GM21367 (cell line): Measurements from ENCODE around the gene MBL2.

Source experiments
- ATAC-seq: cut with Tn5 transposase; IDR thresholded peaks from one replicate; pipeline ENCODE4 v1.9.1; 2021; ENCODE audit not compliant: unreplicated experiment

Gene MBL2

DNA sequence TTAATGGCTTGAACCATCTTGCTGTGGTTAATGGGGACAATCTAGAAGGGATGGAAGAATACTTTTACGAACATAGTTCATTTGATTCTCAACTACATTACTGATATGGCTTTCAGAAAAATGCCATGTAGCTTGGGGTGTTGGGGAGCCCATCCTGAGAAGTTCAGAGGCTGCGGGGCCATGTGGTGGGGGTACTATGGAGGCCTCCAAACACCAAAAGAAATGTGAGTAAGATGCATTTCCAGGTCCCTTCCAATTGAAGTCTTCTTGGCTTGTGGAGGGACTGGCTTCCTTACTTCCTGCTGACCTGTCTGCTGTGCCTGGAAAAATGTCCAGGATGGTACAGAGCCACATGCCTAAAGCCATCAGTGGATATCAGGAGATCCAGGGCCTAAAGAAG, 1.6 kb upstream of the MBL2 start:
- ATAC-seq = no peak

DNA sequence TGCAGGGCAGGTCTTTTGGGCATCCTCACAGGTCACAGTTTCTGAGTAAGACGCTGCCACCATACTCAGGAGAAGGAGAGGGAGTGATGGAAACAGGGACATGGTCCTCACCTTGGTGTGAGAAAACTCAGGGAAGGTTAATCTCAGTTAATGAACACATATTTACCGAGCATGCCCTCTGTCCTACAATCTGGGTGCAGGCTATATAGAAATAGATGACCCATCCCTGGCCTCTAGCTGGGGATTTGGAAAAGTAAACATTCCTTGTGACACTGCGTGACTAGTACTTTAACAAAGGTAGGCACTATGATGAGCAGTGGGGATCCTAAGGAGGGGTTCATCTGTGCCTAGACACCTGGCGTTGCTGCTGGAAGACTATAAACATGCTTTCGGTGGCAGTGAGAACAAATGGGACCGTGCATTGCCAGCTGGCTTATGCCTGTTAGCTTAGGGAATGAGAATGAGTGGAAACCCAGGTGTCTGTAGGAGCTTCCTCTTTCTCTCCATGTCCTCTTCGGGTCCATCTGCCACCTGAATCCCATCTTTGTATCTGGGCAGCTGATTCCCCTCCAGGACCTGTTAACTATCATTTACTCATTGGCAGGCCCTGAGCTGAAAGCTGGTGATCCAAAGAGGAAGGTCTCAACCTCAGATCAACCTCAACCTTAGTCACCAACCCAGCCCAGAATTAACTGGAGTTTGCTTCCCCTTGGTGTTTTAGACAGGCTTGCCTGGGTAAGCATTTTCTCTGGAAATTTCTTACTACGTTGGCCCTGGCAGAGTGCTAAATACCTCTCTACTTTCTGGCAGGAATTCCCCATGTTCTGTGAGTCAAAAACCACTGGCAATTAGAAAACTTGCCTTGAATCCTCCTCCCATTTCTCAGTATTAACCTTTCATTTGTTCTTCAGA, 794 bp downstream of the MBL2 start:
- ATAC-seq = no peak

DNA sequence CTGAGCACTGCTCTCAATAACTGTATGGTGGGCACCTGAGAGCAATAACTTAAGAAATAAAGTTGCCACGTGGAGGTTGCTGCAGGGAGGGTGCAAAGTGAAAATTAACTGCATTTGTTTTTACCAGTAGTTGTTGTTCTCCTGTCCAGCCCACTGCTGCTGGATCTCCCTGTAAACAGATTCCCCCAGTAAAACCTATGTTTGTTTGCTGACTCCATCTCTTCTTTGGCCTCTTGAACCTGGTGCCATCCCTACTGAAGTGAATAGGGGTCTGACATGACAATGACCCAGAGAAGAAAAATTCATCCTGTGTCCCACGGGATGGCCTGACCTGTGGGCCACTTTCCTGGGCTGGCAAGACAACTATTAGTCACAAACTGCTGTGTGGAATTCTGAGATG, 1.7 kb downstream of the MBL2 start:
- ATAC-seq = no peak

DNA sequence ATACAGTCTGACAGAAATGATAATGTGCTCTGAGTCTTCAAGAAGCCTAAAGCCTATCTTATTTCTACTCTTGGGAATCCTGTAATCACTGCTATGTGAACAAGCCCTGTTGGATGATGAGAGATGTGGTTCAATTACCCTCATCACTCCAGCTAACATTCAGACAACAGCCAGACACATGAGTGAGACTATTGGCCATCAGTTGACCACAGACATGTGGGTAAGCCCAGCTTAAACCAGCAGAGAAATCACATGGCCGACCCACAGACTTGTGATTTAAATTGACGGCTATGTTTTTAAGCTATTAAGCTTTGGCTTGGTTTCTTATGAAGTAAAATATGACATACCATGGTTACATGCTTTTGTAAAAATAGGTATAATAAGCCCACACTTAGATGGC, 2.6 kb downstream of the MBL2 start:
- ATAC-seq = no peak

DNA sequence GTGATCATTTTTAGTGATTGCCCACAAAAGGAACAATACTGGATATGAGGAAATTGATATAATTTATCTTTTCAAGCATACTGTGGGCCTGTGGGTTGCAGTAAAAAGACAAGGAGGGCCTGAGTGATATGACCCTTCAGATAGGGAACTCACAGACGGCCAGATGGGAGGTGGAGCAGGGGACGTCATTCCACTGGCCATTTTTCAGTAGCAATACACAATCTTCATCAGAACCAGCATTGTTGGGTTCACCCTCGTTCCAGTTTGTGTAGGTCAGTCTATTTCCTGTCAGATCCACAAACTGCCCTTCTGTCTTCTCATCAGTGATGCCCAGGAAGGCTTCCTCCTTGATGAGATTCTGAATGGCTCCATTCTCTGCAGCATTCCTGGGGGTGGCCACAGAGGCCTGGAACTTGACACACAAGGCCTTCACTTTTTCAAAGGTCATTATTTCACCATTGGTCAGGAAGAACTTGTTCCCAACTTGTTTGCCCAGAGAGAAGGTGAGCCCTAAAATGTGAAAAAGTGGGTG, 4.5 kb downstream of the MBL2 start:
- ATAC-seq = no peak

DNA sequence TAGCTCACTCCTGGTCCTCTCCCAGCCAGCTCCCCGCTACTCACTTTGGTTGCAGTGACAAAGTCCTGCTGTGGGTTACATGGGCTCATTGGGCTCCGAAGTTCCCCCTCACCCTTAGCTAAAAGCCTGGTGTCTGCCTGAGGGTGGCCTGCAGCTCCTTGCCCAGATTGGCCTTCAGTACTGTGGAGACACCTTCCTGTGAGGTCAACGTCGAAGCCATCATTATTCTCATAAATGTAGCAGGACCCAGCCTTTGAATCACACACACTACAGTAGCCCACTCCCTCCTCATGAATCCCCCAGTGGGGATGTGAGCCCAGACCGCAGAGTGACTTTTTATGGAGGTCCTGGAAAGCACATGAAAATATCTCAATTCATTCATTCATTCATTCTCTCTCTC, 10.5 kb downstream of the MBL2 start:
- ATAC-seq = no peak

DNA sequence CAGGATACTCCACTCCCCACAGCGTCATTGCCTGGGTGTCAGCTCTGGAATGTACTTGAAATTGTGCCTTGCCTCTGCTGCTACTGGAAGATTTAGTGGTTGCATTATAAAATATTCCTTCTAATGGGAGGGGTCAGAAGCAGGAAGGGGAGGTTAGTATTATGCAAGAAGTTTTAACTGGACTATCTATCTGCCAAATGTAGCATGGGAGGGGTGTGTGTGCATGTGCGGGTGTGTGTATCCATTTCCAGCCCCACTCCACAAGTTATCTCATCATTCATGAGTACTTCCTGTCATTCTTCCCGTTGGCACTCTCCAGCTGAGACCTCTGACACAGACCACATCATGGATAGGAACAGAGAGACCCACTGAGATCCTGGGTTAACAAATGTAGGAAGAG, 13.4 kb downstream of the MBL2 start:
- ATAC-seq = no peak

DNA sequence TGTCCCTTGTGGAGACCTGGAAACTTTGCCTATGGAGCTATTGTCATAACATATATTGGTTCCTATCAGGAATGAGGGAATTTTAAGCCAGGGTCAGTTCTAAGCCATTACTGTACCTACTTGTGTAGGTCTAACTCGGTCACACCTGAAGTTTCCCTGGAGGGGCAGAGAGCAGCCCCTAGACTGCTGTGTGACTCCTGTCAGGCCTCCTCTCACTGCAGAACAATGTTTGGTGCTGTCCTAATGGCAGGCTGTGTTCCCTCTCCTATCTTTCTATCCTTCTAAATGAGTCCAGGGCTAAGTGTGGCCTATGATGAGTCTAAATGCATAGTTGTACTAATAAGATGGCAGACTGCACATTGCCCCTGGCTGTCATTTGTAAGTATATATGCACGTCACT, 14.2 kb downstream of the MBL2 start:
- ATAC-seq = no peak

DNA sequence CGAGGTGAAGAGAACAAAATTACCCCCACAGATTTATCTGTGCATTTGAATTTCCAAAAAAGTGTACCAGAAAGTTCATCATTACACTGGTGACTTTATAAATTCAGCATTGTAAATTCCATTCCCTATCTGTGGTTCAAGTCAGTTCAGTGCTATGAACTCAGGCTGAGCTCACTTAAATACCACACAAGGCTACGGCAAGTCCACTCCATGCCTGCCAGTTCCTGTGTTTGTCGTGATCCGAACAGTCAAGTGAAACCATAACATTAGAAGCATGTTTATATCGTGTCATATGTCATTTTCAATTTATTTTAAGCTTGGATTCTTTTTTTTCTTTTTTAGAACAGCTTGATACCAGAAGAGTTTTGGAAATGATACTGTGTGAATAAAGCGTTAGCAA, 14.8 kb downstream of the MBL2 start:
- ATAC-seq = no peak

DNA sequence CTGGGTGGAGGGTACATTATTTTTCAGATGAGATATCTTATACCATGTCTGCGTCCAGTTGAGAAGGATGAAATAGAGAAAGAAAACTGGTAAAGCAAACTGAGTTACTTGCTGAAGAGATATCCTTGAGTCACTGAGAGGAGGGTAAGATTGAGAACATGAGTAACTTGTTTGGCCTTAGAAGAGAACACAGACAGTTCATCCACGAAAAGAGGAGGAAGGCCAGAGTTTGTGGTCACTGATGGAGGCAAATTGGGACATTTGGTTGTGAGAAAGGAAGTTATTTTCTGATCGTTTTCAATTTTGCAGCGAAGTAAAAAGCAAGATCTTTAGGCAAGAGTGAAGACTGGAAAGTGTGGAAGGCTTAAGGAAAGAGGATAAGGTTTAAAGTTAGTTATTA, 15.6 kb downstream of the MBL2 start:
- no peak for ATAC-seq

DNA sequence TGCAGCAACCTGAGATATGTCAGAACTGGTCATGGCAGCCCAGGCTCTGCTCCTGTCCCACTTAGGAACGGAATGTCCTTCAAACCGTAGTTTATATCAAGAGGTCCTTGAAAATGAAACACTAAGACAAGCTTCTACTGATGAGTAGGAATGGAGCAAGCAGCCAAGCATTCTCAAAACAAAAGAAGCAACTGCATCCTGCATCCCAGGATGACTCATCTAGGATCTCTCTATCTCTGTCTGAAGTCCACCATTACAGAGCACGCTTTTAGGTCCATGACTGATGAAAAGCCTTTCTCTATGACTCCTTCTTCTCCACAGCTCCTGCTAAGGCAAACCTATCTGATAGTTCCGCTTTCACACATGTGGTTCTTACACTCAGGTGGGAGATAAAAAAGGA, 16.3 kb downstream of the MBL2 start:
- no peak for ATAC-seq

DNA sequence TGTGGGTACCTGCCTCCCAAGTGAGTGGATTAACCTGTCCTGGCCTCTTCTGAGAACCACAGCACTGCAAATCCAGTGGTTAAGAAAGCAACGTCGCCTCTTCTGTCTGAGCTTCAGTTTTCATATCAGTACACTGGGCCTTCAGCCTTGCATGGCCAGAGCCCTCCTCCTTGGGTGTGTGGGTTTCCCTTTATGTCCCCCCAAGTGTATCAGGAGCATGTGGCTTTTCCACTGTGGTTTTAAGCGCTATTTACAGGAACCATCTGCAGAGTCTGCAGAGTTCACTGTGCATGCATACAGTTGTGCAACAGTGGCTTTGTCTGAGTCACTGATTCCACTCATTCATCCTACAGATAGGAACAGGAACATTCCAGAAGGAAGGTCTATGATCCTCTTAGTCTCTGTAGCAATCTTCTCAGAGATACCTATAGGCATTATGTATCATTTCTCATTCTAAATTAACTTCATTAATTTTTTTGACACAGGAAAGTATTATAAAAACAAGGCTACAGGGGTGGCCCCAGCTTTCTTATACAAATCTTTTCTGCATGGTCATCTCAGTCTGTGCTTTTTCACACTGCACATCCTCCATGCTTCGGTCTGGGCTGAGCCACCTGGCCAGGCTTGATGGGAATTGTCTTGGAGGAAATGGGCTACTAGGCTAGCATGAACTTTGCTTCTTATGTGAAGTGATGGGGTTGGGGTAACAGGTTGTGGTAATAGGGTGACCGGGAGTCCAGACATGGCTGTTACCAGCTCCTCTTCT, 17.1 kb downstream of the MBL2 start:
- no peak for ATAC-seq

DNA sequence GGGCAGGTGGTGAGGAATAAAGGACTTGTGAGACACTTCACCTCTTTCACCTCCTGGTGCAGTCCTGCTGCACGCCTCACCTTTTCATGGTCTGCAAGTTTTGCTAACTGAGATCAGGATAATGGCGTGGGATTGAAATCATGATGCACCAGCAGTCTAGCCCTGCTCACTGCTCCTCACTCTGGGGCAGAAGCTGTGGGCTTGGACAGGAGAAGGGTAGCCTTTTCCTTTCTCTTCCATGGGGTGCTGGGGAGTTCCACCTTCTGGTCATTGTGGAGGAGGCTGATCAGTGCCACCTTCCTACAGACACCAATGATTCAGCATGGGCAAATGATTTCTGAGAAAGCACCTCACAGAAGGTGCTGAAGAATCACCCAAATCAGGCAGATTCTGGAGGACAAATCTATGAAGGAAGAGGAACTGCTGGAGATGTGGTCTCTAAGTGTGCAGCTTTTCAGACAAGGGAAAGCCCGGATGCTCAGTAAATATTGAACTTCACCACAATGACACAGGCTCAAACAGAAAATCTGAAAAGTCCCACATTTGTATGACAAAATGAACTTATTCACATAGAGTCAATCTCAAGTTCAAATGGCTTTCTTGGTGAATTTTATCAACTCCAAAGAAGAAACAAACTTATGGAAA, 19.7 kb downstream of the MBL2 start:
- ATAC-seq = no peak

DNA sequence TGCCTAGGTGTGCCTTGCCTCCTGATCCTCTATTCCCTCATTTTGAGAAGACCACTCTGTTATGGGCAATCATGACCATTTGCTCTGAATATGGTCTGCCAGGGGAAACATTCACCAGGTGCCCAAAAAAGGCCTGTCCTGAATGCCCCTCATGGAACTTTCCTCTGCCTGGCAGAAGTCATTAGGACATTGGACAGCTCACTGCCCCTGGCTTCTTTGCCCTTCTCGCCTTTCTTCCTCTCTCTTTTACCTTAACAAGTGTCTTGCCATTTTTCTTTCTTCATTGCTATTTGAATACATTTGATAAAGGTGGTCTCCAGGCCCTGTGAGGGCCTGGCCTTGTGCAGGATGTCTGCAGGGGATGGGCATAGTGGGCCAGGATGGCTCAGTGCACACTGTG, 20.3 kb downstream of the MBL2 start:
- ATAC-seq = no peak

DNA sequence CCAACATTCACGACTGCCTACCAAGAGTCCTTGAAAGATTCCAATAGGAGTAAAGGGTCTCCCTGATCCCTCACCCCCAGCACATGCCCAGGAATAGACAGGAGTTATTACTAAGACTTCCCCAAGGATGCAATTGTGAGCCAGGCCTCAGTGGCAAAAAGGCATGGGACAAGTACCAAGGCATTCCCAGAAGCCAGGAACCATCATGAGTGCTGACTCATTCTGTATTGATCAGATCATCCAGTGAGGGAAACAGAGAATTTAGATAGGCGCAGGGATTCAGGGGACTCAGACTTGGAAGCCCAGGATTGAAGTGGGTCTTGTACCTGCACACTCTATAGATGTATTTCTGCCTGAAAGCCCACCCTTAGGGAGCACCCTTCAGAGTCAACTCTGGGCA, 21.2 kb downstream of the MBL2 start:
- ATAC-seq = no peak

DNA sequence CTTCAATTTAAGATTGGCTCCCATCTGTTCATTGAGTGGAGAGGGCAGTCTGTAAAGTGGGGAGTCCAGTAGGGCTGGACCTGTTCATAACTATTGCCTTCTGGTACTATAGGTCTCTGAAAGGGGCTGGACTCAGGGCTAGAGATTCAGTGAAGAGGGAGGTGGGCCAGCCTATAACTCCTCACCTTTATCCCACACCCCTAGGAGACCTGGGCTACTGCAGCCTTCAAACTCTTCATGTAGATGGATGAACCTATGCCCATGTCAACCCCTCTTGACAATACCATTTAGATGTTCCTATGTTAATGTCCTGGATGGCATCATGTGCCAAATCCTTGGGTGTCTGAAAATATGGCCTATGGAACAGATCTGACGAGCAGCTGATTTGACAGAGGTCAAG, 22.0 kb downstream of the MBL2 start:
- ATAC-seq = no peak

DNA sequence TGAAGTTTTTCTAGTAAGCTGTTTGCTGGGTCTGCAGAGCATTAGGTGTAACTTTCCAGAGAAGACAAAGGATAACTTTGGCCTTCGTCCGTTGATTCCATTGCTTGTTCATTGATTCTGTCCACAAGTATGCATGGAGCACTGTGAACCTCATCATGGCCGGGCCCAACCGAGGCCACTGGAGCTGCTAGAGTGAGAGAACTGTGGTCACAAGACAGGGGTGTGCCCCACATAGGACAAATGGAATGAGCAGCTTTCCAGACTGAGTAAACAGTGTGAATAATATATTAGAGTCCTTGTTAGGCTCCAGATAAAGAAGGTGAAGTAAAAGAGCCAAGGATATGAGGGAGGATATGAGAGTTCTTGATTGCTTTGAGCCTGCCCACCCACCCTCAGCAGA, 24.9 kb downstream of the MBL2 start:
- no peak for ATAC-seq

DNA sequence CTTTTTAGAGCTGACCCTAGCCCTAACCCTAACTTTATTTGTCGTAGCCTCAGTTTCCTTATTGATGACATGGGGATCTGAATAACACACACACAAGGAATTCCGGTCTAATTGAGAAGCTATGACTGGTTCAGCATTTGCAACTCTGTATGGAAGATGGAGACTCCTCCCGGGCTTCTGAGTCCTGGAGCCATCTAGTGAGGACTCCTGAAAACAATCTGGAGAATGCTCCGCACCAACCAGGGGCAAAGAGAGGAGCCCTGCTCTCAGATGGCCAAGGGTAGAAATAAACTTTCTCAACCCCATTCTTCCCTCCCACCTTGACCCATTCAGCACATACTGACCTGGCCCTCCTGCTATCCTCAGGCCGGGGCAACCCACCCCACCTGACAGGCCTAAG, 26.4 kb downstream of the MBL2 start:
- ATAC-seq = no peak

DNA sequence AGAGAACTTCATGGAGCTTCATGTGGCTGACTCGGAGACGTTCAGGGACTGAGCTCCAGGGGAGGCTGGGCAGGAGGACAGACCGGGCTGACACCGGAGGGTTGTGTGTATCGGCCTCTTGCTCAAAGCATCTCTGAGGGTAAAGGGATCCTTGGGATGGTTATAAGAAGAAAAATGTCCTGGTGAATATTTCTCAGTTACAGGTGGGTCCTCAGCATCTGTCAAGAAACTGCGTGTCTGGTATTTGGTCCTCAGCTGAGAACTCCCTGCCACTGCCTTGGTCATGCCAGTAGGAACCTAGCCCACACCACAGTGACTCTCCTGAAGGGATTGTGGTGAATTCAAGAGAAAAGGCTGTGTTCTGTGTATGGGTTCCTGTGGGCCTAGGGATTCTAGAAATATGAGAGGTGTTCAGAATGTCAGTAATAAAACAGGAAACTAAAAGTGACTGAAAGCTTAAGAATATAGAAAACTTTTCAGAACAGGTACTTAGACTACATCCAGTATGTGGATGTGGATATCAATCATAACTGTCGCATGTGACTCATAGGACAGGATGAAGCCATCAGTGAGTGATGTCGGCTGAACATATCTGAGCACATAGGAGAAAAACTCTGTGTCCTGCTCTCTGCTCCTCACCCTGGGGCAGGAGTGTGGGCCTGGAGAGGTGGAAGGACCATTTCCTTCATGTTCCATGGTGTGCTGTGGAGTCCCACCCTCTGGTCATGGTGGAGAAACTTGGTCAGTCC, 28.4 kb downstream of the MBL2 start:
- no peak for ATAC-seq

DNA sequence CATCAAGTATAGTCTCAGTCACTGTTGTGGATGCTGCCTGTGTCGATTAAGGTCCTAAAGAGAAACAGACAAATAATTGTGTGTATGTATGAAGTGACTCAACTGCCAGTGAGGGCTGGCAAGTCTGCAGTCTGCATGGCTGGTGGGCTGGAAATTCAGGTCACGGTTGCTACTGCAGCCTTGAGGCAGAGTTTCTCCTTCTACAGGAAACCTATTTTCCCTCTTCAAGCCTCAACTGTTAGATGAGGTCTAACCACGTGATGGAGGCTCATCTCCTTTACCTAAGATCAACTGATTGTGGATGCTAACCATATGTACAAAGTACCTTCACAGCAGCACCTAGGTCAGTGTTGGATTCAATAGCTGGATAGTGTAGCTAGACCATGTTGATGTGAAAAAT, 29.9 kb downstream of the MBL2 start:
- ATAC-seq = no peak

DNA sequence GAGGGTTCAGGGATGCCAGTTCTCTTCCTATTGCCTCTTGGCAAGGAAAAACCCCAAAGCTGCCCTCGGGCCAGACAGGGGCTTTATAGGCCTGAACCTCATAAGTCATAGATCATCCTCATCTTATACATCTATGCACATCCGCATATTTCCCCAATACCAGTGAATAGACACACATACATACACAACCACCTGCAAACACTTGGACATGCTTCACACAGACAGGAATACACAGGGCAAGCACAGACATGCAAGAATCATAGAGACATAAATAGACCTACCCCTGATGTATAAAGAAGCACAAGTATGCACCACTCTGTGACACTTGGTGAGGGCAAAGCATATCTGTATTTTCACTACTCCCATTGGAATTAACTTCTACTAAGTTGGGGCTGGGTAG, 30.7 kb downstream of the MBL2 start:
- no peak for ATAC-seq
